ENCODE results near the gene DPP3.

Gene DPP3

DNA sequence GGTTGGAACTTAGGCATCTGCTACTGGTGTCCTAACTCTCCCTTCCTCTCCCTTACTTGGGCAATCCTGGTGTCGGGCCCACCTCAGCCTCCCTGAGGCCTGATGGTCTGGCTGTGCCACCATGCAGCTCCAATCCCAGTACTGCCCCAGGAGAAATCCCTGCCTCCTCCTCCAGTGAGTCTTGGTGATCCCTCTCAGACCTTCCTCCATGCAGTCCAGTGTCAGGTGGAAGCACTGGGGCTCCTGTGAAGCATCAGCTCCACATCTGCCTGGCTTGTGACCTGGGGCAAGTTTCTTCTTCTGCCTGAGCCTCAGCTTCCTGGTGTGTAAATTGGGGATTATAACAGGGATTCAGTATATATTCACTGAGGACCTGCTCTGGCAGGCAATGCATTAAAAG is 15.3 kb upstream of the DPP3 start:
- DNase-seq = no peak

DNA sequence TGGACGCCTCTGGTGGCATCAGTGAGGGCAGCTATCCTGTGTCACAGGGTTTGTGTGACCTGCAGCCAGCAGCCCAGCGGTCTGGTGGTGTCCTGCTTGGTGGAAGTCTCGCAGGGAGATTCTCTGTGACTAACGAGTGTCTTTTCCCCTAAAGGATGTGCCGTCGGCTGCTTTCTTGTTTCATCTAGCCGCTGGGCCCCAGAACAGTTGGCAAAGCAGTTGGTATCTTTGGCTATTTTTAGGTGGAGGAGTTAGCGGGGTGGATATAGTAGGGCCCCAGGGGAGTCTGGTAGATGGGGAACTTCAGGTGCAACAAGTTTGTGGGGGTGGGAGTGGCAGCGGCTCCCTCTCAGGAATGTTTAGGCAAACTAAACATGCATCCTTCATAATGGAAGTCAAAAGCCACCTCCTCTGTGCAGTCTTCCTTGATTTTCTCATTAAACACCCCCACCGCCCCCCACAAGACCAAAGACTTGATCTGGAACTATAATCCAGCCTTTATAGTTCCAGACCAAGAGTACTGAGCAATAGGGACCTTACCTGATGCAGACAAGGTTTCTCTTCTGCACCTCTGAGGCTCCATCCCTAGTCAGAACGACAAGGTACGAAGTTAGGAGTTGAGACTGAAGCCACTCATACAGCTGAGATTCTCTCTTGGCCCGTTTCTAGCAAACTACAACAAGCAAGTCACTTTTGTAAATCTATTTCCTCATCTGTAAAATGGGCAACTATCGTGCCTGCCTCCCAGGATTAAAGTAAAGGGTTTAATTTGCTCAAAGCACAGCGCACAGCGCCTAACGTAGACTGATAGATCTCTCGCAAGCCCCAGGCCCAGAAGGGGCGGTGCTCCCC is 14.6 kb upstream of the DPP3 start:
- no peak for DNase-seq

DNA sequence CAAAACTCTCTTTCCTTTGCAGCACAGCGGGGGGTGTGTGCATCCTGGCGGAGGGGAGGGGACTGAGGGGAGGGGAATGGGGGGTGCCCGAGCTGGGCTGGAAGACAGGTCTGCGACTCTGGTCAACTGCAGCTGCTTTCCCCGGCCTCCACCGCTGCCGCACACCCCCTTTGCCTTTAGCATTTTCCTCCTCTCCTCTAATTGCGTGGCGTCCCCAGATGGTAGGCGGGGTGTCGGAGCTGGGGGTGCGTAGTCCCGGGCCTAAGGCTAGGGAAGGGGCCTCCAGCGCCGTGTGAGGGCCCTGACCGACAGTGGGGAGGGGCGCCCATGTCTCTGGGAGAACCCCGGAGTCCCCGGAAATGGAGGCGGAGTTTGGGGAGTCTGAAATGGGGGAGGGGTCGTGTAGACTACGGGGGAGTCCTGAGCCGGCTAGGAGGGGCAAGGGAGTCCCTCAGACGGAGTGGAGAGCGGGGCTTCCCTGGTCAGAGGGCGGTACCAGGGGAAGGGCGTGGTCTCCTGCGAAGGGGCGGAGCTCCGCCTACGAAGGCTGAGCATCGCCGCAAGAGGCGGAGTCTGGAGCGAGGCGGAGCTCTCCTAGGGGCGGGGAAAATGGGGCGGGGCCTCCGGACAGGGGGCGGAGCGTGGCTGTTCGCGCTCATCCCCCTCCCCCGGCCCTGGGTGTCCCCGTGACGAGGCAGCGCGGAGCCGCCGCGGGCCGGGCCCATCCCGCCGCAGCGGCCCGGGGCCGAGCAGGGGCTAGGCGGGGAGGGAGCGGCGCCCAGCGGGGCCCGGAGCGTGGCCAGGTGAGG is 13.8 kb upstream of the DPP3 start, which contains the start of gene PELI3:
TSS of gene PELI3 (plus strand) at position 681 of the 809 bp plus-strand sequence. CDS start 1,224 bp downstream, outside the sequence.
- DNase-seq = peak; percentile 94 to 95

DNA sequence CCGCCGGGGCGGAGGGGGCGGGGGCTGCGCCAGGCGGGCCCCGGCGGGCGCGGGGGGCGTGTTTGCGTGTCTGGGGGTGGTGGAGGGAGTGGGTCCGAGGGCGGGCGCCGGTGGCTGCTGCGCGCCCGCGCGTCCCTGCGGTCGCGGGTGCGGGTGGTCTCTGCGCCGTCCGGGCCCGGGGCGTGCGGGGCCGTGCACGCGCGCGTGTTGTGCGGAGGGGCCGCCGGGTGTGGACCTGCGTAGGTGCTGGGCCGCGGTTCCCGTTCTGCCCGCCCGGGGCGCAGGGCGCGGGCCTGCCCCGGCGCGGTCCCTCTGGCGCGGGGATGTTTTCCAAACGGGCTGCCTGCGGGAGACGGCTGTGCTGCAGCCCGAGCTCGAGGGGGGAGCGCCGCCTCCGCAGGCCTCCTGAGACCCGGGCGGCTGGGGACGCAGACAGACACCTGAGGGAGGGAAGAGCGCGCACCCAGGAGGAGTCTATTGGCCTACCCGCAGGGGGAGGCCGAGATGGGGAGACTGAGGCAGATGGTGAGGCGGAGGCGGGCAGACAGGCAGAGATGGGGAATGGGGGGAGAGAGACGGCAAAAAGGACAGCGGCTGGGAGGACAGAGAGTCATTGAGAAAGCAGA is 13.1 kb upstream of the DPP3 start:
- peak in 1 of 2 donors; percentile 31 for DNase-seq

DNA sequence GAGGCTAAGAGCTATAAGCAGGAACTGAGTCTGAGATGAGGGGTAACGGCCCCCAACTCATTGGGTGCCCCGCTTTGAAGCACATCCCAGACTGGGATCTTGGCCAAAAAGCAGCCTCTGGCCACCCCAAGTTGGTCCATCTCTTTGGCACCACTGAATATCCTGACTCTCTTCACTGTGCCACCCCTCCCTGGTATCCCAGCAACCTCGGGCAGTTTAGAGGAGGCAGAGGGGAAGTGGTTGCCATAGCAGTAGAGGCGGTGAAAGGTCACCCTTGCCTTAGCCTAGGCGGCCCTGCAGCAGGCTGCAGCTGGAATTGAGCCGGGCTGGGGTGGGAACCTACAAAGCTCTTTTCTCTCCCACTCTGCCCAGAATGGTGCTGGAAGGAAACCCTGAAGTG is 12.5 kb upstream of the DPP3 start:
- peak; percentile 84 to 85 for DNase-seq

DNA sequence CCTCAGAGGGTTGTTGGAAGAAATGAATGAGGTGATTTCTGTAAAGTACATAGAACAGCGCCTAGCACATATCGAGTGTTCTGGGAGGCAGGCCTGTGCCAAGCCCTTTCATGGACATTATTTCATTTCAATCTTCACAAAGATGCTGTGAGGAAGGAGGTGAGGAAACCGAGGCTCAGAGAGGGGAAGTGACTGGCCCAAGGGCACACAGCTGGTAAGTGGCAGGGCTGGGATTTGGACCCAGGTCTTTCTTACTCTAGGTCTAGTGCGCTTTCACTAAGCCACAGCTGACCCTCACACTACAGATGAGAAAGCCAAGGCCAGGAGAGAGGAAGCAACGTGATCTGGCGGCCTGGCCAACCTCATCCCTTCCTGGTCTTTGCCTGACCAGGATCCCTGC is 11.5 kb upstream of the DPP3 start:
- no peak for DNase-seq

DNA sequence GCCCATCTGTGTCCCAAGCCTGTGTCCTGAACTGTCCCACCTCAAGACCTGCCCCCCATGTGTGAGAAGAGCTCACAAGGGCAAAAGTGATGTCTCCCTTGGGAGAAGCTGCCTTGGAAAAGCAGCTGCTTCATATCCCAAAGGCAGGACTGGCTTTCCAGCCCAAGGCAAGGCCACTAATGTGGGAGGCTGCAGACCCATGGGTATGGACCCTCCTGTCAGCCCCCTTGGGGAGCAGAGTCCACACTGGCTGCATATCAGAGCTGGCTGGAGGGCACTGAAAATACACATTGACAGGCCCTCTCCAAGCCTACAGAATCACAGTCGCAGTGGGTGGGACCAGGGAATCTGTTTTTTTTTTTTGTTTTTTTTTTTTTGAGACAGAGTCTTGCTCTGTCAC is 10.8 kb upstream of the DPP3 start:
- DNase-seq = no peak

GRCh38 chr11:66470015-66470414 is 10.2 kb upstream of the DPP3 start:
- peak in 1 of 2 donors; percentile 21 for DNase-seq

DNA sequence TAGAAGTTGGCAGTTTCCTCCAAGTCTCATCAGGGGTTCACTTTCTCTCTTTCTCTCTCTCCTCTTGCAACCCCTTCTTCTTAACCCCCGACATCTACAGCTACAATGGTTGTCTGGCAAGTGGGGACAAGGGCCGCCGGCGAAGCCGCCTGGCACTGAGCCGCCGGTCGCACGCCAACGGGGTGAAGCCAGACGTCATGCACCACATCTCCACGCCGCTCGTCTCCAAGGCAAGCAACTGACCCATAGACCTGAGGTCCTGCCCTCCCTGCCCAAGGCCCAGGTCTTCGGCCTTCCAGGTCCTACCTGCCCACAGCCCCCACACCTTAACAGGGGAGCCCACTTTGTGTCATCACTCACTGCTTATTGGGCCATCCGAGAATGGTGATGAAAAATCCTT is 9.1 kb upstream of the DPP3 start:
- DNase-seq = no peak

GRCh38 chr11:66472054-66472453 is 8.2 kb upstream of the DPP3 start:
- DNase-seq = no peak

GRCh38 chr11:66473167-66473566 is 7.1 kb upstream of the DPP3 start:
- no peak for DNase-seq

GRCh38 chr11:66473608-66474515 is 6.4 kb upstream of the DPP3 start:
- no peak for DNase-seq

DNA sequence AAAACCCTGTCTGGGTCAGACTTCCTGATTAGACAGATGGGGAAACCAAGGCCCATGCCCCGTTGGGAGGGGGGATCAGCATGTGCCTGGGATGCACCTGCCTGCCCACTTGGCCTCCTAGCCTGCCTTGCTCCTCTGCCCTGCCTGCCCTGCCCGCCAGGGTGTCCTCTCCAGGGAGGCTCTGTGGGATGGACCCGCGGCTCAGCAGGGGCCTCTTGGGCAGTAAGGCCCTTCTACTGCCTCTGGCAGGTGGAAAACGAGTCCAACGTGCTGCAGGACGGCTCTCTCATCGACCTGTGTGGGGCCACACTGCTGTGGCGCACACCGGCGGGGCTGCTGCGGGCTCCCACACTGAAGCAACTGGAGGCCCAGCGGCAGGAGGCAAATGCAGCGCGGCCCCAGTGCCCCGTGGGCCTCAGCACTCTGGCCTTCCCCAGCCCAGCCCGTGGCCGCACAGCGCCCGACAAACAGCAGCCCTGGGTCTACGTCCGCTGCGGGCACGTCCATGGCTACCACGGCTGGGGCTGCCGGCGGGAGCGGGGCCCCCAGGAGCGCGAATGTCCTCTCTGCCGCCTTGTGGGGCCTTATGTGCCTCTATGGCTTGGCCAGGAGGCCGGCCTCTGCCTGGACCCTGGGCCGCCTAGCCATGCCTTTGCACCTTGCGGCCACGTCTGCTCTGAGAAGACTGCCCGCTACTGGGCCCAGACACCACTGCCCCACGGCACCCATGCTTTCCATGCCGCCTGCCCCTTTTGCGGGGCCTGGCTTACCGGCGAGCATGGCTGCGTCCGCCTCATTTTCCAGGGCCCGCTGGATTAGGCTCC is 4.7 kb upstream of the DPP3 start:
- DNase-seq = no peak

- no peak for DNase-seq
Observed at GRCh38 chr11:66476173-66476840, 3.9 kb upstream of the DPP3 start.

DNA sequence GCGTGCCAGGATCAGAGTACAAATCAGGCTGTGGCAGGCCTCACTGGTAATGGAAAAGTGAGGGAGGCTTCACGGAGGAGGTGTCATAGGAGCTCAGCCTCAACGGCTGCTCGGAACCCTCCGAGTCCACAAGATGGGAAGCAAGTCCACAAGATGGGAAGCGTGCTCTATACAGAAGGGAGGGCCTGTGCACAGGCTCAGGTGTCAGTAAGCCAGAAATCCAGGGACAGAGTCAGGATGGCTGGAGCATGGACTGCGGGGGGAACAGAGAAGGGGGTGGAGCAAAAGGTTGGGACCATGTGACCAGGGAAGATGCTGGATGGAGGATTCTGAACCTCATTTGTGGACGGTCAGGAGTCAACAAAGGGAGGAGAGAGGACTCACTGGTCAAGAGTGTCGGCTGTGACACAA is 3.4 kb upstream of the DPP3 start:
- no peak for DNase-seq

GRCh38 chr11:66477263-66478201 is 2.7 kb upstream of the DPP3 start:
- no peak for DNase-seq

- no peak for DNase-seq
Observed at GRCh38 chr11:66478729-66479393, 1.4 kb upstream of the DPP3 start.

DNA sequence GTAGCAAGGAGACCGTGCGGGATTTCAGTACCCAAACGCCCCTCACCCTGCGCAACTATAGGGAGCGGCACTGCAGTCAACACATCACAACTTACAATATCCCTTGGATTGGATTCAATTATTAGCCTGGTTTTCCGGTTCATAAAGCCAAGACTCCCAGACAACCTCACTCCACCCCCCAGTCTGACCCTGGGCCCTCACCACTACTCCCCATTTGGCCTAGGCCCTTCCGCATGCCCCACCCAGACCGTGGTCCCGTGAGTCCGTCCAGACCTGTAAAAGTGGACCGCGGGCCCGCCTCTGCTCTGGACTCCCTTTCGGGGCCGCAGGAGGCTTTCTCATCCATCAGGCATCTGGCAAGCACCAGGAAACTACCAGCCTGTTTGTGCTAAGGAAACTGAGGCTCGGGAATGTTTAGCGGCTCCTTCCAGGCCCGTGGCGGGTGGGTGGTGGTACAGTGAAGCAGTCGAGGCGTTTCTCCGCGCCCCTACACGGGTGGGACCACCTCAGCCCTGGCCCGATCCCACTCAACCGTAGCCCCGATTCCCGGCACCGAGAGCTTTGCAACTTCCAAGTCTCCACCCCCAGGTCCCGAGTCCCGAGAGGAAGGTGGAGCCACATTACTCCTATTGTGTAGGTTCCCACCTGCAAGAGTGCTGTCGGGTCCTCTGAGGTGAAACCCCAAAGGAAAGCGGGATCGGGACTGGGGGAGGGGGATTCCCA is 679 bp upstream of the DPP3 start:
- peak; percentile 40 to 41 for DNase-seq

Measured in inflammatory macrophage (primary cell).